GM23338 (cell line): Measurements from ENCODE around the gene RADIL. TPM values are rescaled to one million over a fixed set of nuclear protein-coding genes. Genes with fewer than 3 reads are reported as not detected.

Source experiments
- ATAC-seq: fragments of 200-7000 bp; cut with Tn5 transposase; 3 replicates; pipeline ENCODE4 v1.9.1; 2020
- DNase-seq: peaks from one replicate; pipeline ENCODE4 v3.0.0-alpha.2; 2015; ENCODE audit warnings: low spot score
- H2AFZ ChIP-seq: fragments of 200-600 bp; sonication (generic); 2 replicates; pipeline ENCODE4 v1.8.0; 2016; ENCODE audit warnings: antibody characterized with exemption, mild to moderate bottlenecking, moderate library complexity
- H3F3A ChIP-seq: fragments of 200-600 bp; sonication (generic); replicated peaks from 2 replicates; pipeline ENCODE4 v1.8.0; 2017; ENCODE audit warnings: antibody characterized with exemption, mixed run types, low read depth
- H3K27ac ChIP-seq: fragments of 200-600 bp; sonication (generic); 2 replicates; pipeline ENCODE4 v1.6.1; 2016; ENCODE audit warnings: low read depth
- H3K27me3 ChIP-seq: fragments of 200-600 bp; sonication (generic); 2 replicates; pipeline ENCODE4 v1.8.0; 2016; ENCODE audit warnings: mild to moderate bottlenecking, mixed run types, moderate library complexity; ENCODE audit not compliant: insufficient read depth
- H3K36me3 ChIP-seq: fragments of 200-600 bp; sonication (generic); 2 replicates; pipeline ENCODE4 v1.8.0; 2016; ENCODE audit warnings: mild to moderate bottlenecking; ENCODE audit not compliant: insufficient read depth
- H3K4me1 ChIP-seq: fragments of 200-600 bp; sonication (generic); 2 replicates; pipeline ENCODE4 v1.8.0; 2016; ENCODE audit warnings: mild to moderate bottlenecking, moderate library complexity; ENCODE audit not compliant: insufficient read depth
- H3K4me2 ChIP-seq: fragments of 200-600 bp; sonication (generic); 2 replicates; pipeline ENCODE4 v1.7.1; 2017; ENCODE audit warnings: mixed run types
- H3K4me3 ChIP-seq: fragments of 200-600 bp; sonication (generic); 2 replicates; pipeline ENCODE4 v1.6.1; 2016; ENCODE audit warnings: mixed run types
- H3K79me2 ChIP-seq: fragments of 200-600 bp; sonication (generic); replicated peaks from 2 replicates; pipeline ENCODE4 v1.8.0; 2017; ENCODE audit warnings: mild to moderate bottlenecking; ENCODE audit not compliant: insufficient read depth
- H3K9me2 ChIP-seq: fragments of 200-600 bp; sonication (generic); 2 replicates; pipeline ENCODE4 v1.8.0; 2017; ENCODE audit not compliant: insufficient read depth
- H4K20me1 ChIP-seq: fragments of 200-600 bp; sonication (generic); replicated peaks from 2 replicates; pipeline ENCODE4 v1.8.0; 2017; ENCODE audit warnings: mild to moderate bottlenecking; ENCODE audit not compliant: insufficient read depth
- H3K27ac Mint-ChIP-seq: 2 replicates; pipeline ENCODE4 v1.8.0; 2020; ENCODE audit warnings: inconsistent platforms, mild to moderate bottlenecking, moderate library complexity, mixed read lengths
- H3K27me3 Mint-ChIP-seq: 3 replicates; pipeline ENCODE4 v1.8.0; 2022; ENCODE audit warnings: low read depth, mild to moderate bottlenecking, moderate library complexity, mixed read lengths, inconsistent platforms; ENCODE audit not compliant: insufficient read depth, poor library complexity
- H3K36me3 Mint-ChIP-seq: 3 replicates; pipeline ENCODE4 v1.8.0; 2021; ENCODE audit warnings: low read depth, mild to moderate bottlenecking, inconsistent platforms, moderate library complexity, mixed read lengths
- H3K4me1 Mint-ChIP-seq: 3 replicates; pipeline ENCODE4 v1.8.0; 2020; ENCODE audit warnings: mild to moderate bottlenecking, inconsistent platforms, mixed read lengths
- H3K4me3 Mint-ChIP-seq: 3 replicates; pipeline ENCODE4 v1.8.0; 2021; ENCODE audit warnings: moderate library complexity, mild to moderate bottlenecking, inconsistent platforms, mixed read lengths
- H3K9me3 Mint-ChIP-seq: 3 replicates; pipeline ENCODE4 v1.8.0; 2020; ENCODE audit warnings: moderate library complexity, mild to moderate bottlenecking, inconsistent platforms, mixed read lengths
- CREB1 ChIP-seq: fragments of 250-450 bp; sonication (Bioruptor Pico); IDR thresholded peaks from 2 replicates; pipeline ENCODE4 v1.5.0; 2020; ENCODE audit warnings: low read depth, mild to moderate bottlenecking, moderate library complexity
- EZH2 ChIP-seq: fragments of 200-600 bp; sonication (generic); IDR thresholded peaks from one replicate; pipeline ENCODE4 v1.8.0; 2017; ENCODE audit warnings: antibody characterized with exemption, mild to moderate bottlenecking, low read depth; ENCODE audit not compliant: unreplicated experiment
- EZH2phosphoT487 ChIP-seq: fragments of 200-600 bp; sonication (generic); IDR thresholded peaks from one replicate; pipeline ENCODE4 v1.8.1; 2018; ENCODE audit warnings: antibody characterized with exemption; ENCODE audit not compliant: unreplicated experiment
- JUNB ChIP-seq: IDR thresholded peaks from one replicate; pipeline ENCODE4 v1.6.1; 2016; ENCODE audit warnings: antibody characterized with exemption; ENCODE audit not compliant: unreplicated experiment
- NANOG ChIP-seq: IDR thresholded peaks from 2 replicates; pipeline ENCODE4 v1.6.1; 2016; ENCODE audit warnings: antibody characterized with exemption, borderline replicate concordance
- POLR2AphosphoS5 ChIP-seq: IDR thresholded peaks from 2 replicates; pipeline ENCODE4 v1.6.1; 2016; ENCODE audit warnings: antibody characterized with exemption, low read depth
- STAT1 ChIP-seq: IDR thresholded peaks from one replicate; pipeline ENCODE4 v1.6.1; 2016; ENCODE audit warnings: antibody characterized with exemption; ENCODE audit not compliant: unreplicated experiment
- ZNF114 ChIP-seq: fragments of 250-450 bp; sonication (Bioruptor Pico); IDR thresholded peaks from 2 replicates; pipeline ENCODE4 v1.5.0; 2020; ENCODE audit warnings: mild to moderate bottlenecking, moderate library complexity
- ZNF331 ChIP-seq: fragments of 250-450 bp; sonication (Bioruptor Pico); IDR thresholded peaks from 2 replicates; pipeline ENCODE4 v1.5.0; 2020; ENCODE audit warnings: low read depth, mild to moderate bottlenecking, moderate library complexity
- ZNF462 ChIP-seq: fragments of 250-450 bp; sonication (Bioruptor Pico); IDR thresholded peaks from 2 replicates; pipeline ENCODE4 v1.5.0; 2020; ENCODE audit warnings: mild to moderate bottlenecking, moderate library complexity
- polyA plus RNA-seq: library from polyadenylated mRNA; unstranded; fragments of >200 nt; fragmentation: Nextera tagmentation; extraction: Ambion mirVana; gene quantifications from 2 replicates; pipeline ENCODE4 v1.2.1, GENCODE V29; 2016
- total RNA-seq: library from RNA; depleted of rRNA; stranded (reverse); fragments of >200 nt; shearing (Covaris generic); gene quantifications from 2 replicates; pipeline ENCODE4 v1.2.3, GENCODE V29; 2014
- TF ChIP-seq, protein P1 (sequence below), 2 experiments: fragments of 200-600 bp in 1 of 2; sonication (generic) in 1 of 2; conservative IDR thresholded peaks; 2 replicates each; pipeline versions ENCODE4 v1.5.1 to v1.6.1; 2016 to 2017; ENCODE audit warnings: antibody characterized with exemption in 2 of 2, low read depth in 2 of 2, mild to moderate bottlenecking in 2 of 2, moderate library complexity in 1 of 2
- TF ChIP-seq, protein P2 (sequence below): IDR thresholded peaks from 2 replicates; pipeline ENCODE4 v1.6.1; 2016; ENCODE audit warnings: antibody characterized with exemption
- TF ChIP-seq, protein P3 (sequence below): IDR thresholded peaks from one replicate; pipeline ENCODE4 v1.6.1; 2018; ENCODE audit warnings: antibody characterized with exemption; ENCODE audit not compliant: unreplicated experiment

RADIL gene
- total and polyA plus RNA-seq, 2 experiments from 2014 or later: 4.3 to 9.8 TPM

- Histone ChIP-seq H3K36me3 (no peaks in the 10 kb centered on the region), H3K27ac (no peak overlapping the region), H3K4me2 (no peak overlapping the region), H3K4me1 (no peaks in the 10 kb centered on the region), H2AFZ (no peak overlapping the region), H3K79me2 (peaks cover 24% of the 10 kb centered on the region), H3K27me3 (no peaks in the 10 kb centered on the region), H3K9me2 (no peaks in the 10 kb centered on the region), H3F3A (no peaks in the 10 kb centered on the region), H3K4me3 (no peak overlapping the region), H4K20me1 (no peaks in the 10 kb centered on the region; the same call in 1 of the 2 replicates)
- ATAC-seq (no peak), DNase-seq (no peak)
- H3K27ac Mint-ChIP-seq: no peak overlapping the region
- H3K36me3 Mint-ChIP-seq: peaks cover 18% of the 10 kb centered on the region
- no peak for TF ChIP-seq NANOG
- TF ChIP-seq CREB1 (CRISPR knock-in tag): no peak
- no peak for TF ChIP-seq STAT1
- no peak for TF ChIP-seq EZH2phosphoT487
- TF ChIP-seq, protein P1, sequence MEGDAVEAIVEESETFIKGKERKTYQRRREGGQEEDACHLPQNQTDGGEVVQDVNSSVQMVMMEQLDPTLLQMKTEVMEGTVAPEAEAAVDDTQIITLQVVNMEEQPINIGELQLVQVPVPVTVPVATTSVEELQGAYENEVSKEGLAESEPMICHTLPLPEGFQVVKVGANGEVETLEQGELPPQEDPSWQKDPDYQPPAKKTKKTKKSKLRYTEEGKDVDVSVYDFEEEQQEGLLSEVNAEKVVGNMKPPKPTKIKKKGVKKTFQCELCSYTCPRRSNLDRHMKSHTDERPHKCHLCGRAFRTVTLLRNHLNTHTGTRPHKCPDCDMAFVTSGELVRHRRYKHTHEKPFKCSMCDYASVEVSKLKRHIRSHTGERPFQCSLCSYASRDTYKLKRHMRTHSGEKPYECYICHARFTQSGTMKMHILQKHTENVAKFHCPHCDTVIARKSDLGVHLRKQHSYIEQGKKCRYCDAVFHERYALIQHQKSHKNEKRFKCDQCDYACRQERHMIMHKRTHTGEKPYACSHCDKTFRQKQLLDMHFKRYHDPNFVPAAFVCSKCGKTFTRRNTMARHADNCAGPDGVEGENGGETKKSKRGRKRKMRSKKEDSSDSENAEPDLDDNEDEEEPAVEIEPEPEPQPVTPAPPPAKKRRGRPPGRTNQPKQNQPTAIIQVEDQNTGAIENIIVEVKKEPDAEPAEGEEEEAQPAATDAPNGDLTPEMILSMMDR (conservative IDR thresholded peaks at IDR 0.05; ENCODE audit: low read depth in 2 of 2): no peak
- TF ChIP-seq, protein P2, sequence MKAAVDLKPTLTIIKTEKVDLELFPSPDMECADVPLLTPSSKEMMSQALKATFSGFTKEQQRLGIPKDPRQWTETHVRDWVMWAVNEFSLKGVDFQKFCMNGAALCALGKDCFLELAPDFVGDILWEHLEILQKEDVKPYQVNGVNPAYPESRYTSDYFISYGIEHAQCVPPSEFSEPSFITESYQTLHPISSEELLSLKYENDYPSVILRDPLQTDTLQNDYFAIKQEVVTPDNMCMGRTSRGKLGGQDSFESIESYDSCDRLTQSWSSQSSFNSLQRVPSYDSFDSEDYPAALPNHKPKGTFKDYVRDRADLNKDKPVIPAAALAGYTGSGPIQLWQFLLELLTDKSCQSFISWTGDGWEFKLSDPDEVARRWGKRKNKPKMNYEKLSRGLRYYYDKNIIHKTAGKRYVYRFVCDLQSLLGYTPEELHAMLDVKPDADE: no peak
- TF ChIP-seq, protein P3, sequence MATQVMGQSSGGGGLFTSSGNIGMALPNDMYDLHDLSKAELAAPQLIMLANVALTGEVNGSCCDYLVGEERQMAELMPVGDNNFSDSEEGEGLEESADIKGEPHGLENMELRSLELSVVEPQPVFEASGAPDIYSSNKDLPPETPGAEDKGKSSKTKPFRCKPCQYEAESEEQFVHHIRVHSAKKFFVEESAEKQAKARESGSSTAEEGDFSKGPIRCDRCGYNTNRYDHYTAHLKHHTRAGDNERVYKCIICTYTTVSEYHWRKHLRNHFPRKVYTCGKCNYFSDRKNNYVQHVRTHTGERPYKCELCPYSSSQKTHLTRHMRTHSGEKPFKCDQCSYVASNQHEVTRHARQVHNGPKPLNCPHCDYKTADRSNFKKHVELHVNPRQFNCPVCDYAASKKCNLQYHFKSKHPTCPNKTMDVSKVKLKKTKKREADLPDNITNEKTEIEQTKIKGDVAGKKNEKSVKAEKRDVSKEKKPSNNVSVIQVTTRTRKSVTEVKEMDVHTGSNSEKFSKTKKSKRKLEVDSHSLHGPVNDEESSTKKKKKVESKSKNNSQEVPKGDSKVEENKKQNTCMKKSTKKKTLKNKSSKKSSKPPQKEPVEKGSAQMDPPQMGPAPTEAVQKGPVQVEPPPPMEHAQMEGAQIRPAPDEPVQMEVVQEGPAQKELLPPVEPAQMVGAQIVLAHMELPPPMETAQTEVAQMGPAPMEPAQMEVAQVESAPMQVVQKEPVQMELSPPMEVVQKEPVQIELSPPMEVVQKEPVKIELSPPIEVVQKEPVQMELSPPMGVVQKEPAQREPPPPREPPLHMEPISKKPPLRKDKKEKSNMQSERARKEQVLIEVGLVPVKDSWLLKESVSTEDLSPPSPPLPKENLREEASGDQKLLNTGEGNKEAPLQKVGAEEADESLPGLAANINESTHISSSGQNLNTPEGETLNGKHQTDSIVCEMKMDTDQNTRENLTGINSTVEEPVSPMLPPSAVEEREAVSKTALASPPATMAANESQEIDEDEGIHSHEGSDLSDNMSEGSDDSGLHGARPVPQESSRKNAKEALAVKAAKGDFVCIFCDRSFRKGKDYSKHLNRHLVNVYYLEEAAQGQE: no peak
- TF ChIP-seq ZNF114: no peak
- TF ChIP-seq EZH2: no peak
- TF ChIP-seq ZNF331 (CRISPR knock-in tag): no peak
- TF ChIP-seq ZNF462 (CRISPR knock-in tag): no peak
- no peak for TF ChIP-seq JUNB
- no peak for TF ChIP-seq POLR2AphosphoS5
- no peaks in the 10 kb centered on the region for H3K27me3 Mint-ChIP-seq
- H3K4me3 Mint-ChIP-seq: no peak overlapping the region
- H3K4me1 Mint-ChIP-seq: no peaks in the 10 kb centered on the region
- no peaks in the 10 kb centered on the region for H3K9me3 Mint-ChIP-seq
Observed at GRCh38 chr7:4781366-4782069, 102.0 kb downstream of the RADIL start.
